RCC 7860 (cell line): ENCODE data around the gene TNFRSF4.

Experiments used
- DNase-seq: peaks from one replicate; pipeline ENCODE4 v3.0.0-alpha.2; 2015; ENCODE audit warnings: low spot score
- FAIRE-seq: peaks from 2 replicates; lab custom pipeline; 2012; peaks lifted over from hg19 to GRCh38; lab: Jason Lieb, UNC

Gene TNFRSF4

DNA sequence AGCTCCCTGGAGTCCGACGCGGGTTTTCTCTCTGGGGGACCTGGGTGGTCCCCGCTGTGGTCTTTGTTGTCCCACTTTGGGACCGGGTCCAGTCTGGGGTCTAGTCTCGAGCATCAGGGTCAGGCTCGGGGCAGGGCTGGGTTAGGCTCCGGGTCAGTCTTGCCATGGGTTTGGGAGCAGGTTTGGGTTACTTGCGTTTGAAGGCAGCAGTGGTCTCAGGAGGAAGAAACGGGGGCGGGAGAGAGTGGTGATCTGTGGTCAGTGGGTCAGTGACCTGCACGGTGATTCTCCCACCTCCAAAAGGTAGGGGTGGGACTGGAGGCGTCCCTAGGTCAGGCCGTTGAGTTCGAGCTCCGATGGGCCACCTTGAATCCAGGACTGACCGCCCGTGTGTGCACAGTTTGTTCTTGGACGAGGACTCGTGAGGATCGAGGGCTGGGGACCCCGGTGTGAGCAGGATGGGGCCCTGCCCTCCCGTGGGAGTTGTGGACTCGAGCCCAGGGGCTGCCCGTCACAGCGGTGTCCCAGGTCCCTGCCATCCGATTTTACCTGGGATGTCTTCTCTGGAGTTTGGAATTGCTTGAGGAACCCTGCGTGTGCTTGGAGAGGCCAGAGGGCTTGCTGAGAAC, 20.3 kb upstream of the TNFRSF4 start:
- DNase-seq (no peak), FAIRE-seq (no peak)

- no peak for DNase-seq
- FAIRE-seq, result no peak
Observed at GRCh38 chr1:1233567-1233892, 19.6 kb upstream of the TNFRSF4 start.

GRCh38 chr1:1232796-1233566, 19.0 kb upstream of the TNFRSF4 start:
- FAIRE-seq (no peak), DNase-seq (no peak)

DNA sequence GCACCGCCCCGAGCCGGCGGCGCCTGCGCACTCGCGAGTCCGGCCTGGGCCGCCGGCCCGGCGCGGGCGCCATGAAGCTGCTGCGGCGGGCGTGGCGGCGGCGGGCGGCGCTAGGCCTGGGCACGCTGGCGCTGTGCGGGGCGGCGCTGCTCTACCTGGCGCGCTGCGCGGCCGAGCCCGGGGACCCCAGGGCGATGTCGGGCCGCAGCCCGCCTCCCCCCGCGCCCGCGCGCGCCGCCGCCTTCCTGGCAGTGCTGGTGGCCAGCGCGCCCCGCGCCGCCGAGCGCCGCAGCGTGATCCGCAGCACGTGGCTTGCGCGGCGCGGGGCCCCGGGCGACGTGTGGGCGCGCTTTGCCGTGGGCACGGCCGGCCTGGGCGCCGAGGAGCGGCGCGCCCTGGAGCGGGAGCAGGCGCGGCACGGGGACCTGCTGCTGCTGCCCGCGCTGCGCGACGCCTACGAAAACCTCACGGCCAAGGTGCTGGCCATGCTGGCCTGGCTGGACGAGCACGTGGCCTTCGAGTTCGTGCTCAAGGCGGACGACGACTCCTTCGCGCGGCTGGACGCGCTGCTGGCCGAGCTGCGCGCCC, 18.3 kb upstream of the TNFRSF4 start, which contains the start of gene B3GALT6:
Gene B3GALT6, plus strand, starts transcription at position 30 of the 588 bp plus-strand sequence. Its CDS starts 42 bp downstream, at position 72.
- DNase-seq, result no peak

GRCh38 chr1:1231400-1232207, 17.7 kb upstream of the TNFRSF4 start, which contains the start of gene SDF4:
TSS of gene SDF4 (minus strand) at chr1:1232001. CDS start at chr1:1228772, 3,229 bp downstream.
- peak; percentile 89 for DNase-seq
- no peak for FAIRE-seq

More for the DNA sequence above, 18.3 kb upstream of the TNFRSF4 start, which contains the start of gene B3GALT6:
- no peak for FAIRE-seq

DNA sequence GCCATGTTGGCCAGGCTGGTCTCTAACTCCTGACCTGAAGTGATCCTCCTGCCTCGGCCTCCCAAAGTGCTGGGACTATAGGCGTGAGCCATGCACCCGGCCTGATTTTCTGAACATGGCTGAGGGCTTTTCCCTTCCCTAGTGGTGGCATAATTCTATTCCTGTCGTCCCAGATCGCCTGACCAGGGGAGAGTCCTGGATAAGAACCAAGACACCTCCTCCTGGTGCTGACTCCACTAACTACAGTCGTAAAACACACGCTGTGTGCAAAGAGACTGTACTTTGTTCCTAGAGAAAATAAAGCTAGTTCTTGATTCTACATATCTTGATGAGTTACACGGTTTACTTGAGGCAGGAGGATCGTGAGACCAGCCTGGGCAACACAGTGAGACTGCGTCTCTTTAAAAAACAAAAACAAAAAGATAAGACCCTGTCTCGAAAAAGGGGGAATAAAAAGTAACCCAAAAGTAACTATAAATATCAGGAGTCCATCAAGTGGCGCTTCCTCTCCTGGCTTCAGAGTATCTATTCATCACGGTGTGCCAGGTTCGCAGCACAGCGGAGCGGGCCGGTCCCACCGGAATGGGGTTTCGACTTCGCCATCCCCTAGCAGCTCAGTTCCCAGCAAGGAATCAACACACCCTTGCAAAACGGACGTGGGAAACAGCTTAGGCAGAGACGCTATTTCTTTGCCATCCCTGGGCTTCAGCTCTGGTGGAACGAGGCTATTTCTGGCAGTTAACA, 16.9 kb upstream of the TNFRSF4 start:
- FAIRE-seq, result peak; percentile 70
- peak; percentile 71 for DNase-seq

- no peak for DNase-seq
- FAIRE-seq, result no peak
Observed at GRCh38 chr1:1229770-1230169, 15.8 kb upstream of the TNFRSF4 start.

GRCh38 chr1:1228596-1229321, 14.8 kb upstream of the TNFRSF4 start:
- DNase-seq, result no peak
- no peak for FAIRE-seq

DNA sequence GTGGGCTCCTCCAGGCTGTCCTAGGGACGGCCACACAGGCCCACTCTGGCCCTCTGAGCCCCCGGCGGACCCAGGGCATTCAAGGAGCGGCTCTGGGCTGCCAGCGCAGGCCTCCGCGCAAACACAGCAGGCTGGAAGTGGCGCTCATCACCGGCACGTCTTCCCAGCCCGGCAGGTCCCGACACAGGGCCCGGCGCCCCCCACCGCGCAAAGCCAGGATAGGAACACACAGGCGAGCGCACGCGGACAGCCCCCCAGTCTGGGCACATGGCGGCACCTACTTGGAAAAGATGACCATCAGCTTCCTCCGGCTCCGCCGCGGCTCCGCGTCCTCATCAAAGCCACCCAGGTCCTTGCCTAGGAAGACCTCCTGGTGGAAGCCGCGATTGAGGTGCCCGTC, 14.2 kb upstream of the TNFRSF4 start:
- FAIRE-seq (no peak), DNase-seq (no peak)

GRCh38 chr1:1227386-1227785, 13.4 kb upstream of the TNFRSF4 start:
- FAIRE-seq, result no peak
- no peak for DNase-seq

- FAIRE-seq, result no peak
- DNase-seq, result no peak
Observed at GRCh38 chr1:1226566-1227362, 12.8 kb upstream of the TNFRSF4 start.

- no peak for FAIRE-seq
- no peak for DNase-seq
Observed at GRCh38 chr1:1225913-1226312, 12.0 kb upstream of the TNFRSF4 start.

DNA sequence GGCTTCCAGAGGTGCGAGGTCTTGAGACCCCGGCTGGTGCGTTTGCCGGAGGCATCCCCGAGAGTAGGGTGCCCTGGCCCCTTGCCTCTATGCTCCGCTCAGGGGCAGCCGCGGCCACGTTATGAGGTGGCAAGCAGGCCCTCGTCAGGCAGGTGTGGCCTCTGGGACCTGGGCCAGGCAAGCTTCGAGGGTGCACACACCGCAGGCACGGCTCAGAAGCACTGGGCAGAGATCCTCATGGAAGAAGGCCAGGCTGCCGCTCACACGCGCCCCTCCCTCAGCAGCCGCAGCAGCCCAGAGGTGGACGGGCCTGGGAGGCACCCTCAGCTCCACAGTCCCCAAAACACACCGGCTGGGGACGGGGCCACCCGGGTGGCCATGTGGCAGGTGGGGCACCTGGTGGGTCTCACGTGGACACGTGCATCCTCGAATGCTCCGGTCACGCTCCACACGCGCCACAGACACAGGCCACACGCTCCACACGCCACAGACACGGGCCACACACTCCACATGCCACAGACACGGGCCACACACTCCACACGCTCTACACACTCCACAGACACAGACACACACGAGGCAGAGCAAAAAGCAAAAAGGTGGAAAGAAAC, 11.4 kb upstream of the TNFRSF4 start:
- no peak for DNase-seq
- no peak for FAIRE-seq

DNA sequence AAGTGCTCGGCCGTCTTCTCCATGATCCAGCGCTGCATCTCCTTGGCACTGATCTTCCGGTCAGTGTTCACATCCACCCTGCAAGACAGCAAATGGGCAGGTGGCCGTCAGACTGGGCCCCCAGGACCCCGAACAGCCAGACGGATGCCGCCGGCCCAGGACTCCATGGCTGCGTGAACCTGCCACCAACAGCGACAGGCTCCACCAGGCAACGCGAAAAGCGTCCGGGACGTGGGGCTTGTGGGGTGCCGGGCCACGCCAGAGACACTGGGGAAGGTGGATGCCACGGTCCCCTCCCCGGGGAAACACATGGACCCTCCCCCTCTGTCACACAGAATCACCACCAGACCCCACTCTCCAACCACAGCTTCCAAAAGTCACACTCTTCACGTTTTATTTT, 9.9 kb upstream of the TNFRSF4 start:
- DNase-seq, result no peak
- no peak for FAIRE-seq

GRCh38 chr1:1223321-1223720, 9.4 kb upstream of the TNFRSF4 start:
- FAIRE-seq, result no peak
- DNase-seq, result no peak

GRCh38 chr1:1222575-1223225, 8.7 kb upstream of the TNFRSF4 start:
- no peak for FAIRE-seq

GRCh38 chr1:1221887-1222574, 8.1 kb upstream of the TNFRSF4 start:
- DNase-seq (no peak), FAIRE-seq (no peak)

More at GRCh38 chr1:1222575-1223225, 8.7 kb upstream of the TNFRSF4 start:
- DNase-seq, result no peak
